ENCODE results near the gene DENND5A.
"Not testable (repeated sequence)": the region's sequence is repeated elsewhere in the genome, so short reads cannot be mapped to it uniquely, and the experiment has no call there.

DENND5A gene

GRCh38 chr11:9126636-9127035 lies 138.5 kb downstream of the DENND5A start:
- no peak for DNase-seq
- in situ Hi-C loops (cut with HindIII; ENCODE audit: low pct_ligation_motif_present, low pct_unique_long_range_greater_than_20kb, low sequenced_read_pairs) = loop anchor here (25.0 kb wide), 1 partner anchor 114 kb away; the partner anchor contains the start of gene NRIP3

- in situ Hi-C loops (cut with HindIII; ENCODE audit: low pct_ligation_motif_present, low pct_unique_long_range_greater_than_20kb, low sequenced_read_pairs) = loop anchor here (25.0 kb wide), 1 partner anchor 113 kb away; the partner anchor contains the start of gene NRIP3
- no peak for DNase-seq
These were observed 139.8 kb downstream of the DENND5A start for GRCh38 chr11:9125185-9125886.

- no peak for DNase-seq
- in situ Hi-C loops (cut with HindIII; ENCODE audit: low pct_ligation_motif_present, low pct_unique_long_range_greater_than_20kb, low sequenced_read_pairs) = no loop called here
These were observed 141.4 kb downstream of the DENND5A start for GRCh38 chr11:9123595-9124304.

GRCh38 chr11:9121469-9121796 lies 143.7 kb downstream of the DENND5A start:
- in situ Hi-C loops (cut with HindIII; ENCODE audit: low pct_ligation_motif_present, low pct_unique_long_range_greater_than_20kb, low sequenced_read_pairs) = no loop called here
- no peak for DNase-seq

GRCh38 chr11:9120664-9121468 lies 144.3 kb downstream of the DENND5A start:
- in situ Hi-C loops (cut with HindIII; ENCODE audit: low pct_ligation_motif_present, low pct_unique_long_range_greater_than_20kb, low sequenced_read_pairs) = no loop called here
- no peak for DNase-seq

- DNase-seq = no peak
- in situ Hi-C loops (cut with HindIII; ENCODE audit: low pct_ligation_motif_present, low pct_unique_long_range_greater_than_20kb, low sequenced_read_pairs) = no loop called here
These were observed 146.9 kb downstream of the DENND5A start for GRCh38 chr11:9118277-9118676.

GRCh38 chr11:9112075-9112474 lies 153.1 kb downstream of the DENND5A start:
- DNase-seq = no peak
- in situ Hi-C loops (cut with HindIII; ENCODE audit: low pct_ligation_motif_present, low pct_unique_long_range_greater_than_20kb, low sequenced_read_pairs) = no loop called here

GRCh38 chr11:9109858-9110731 lies 155.1 kb downstream of the DENND5A start:
- no peak for DNase-seq
- in situ Hi-C loops (cut with HindIII; ENCODE audit: low pct_ligation_motif_present, low pct_unique_long_range_greater_than_20kb, low sequenced_read_pairs) = no loop called here

- in situ Hi-C loops (cut with HindIII; ENCODE audit: low pct_ligation_motif_present, low pct_unique_long_range_greater_than_20kb, low sequenced_read_pairs) = no loop called here
- DNase-seq = no peak
These were observed 160.6 kb downstream of the DENND5A start for GRCh38 chr11:9104580-9104979.

GRCh38 chr11:9103542-9104276 lies 161.4 kb downstream of the DENND5A start:
- in situ Hi-C loops (cut with HindIII; ENCODE audit: low pct_ligation_motif_present, low pct_unique_long_range_greater_than_20kb, low sequenced_read_pairs) = no loop called here

GRCh38 chr11:9099617-9100016 lies 165.5 kb downstream of the DENND5A start:
- DNase-seq = no peak
- in situ Hi-C loops (cut with HindIII; ENCODE audit: low pct_ligation_motif_present, low pct_unique_long_range_greater_than_20kb, low sequenced_read_pairs) = no loop called here

More at GRCh38 chr11:9103542-9104276, 161.4 kb downstream of the DENND5A start:
- DNase-seq = no peak

- in situ Hi-C loops (cut with HindIII; ENCODE audit: low pct_ligation_motif_present, low pct_unique_long_range_greater_than_20kb, low sequenced_read_pairs); DNase-seq: not testable (repeated sequence)
These were observed 166.7 kb downstream of the DENND5A start for GRCh38 chr11:9098455-9098854.

- DNase-seq; in situ Hi-C loops (cut with HindIII; ENCODE audit: low pct_ligation_motif_present, low pct_unique_long_range_greater_than_20kb, low sequenced_read_pairs): not testable (repeated sequence)
These were observed 167.8 kb downstream of the DENND5A start for GRCh38 chr11:9097186-9097943.

- no peak for DNase-seq
- in situ Hi-C loops (cut with HindIII; ENCODE audit: low pct_ligation_motif_present, low pct_unique_long_range_greater_than_20kb, low sequenced_read_pairs) = no loop called here
These were observed 168.7 kb downstream of the DENND5A start for GRCh38 chr11:9096427-9096826.

- no peak for DNase-seq
- in situ Hi-C loops (cut with HindIII; ENCODE audit: low pct_ligation_motif_present, low pct_unique_long_range_greater_than_20kb, low sequenced_read_pairs) = no loop called here
These were observed 169.7 kb downstream of the DENND5A start for GRCh38 chr11:9095421-9095820.

GRCh38 chr11:9094420-9094819 lies 170.7 kb downstream of the DENND5A start:
- in situ Hi-C loops (cut with HindIII; ENCODE audit: low pct_ligation_motif_present, low pct_unique_long_range_greater_than_20kb, low sequenced_read_pairs) = no loop called here
- no peak for DNase-seq

Data from ACHN (cell line).